HepG2 (cell line): ENCODE results near the gene CFAP73. TPM values are rescaled to one million over a fixed set of nuclear protein-coding genes. Genes with fewer than 3 reads are reported as not detected.
A peak's percentile ranks its signal among the peaks of the same experiment; 100 is the strongest.

Source experiments
- ATAC-seq: fragments of 200-7000 bp; cut with Tn5 transposase; 3 replicates; pipeline ENCODE4 v1.9.1; 2020; ENCODE audit warnings: mild to moderate bottlenecking, moderate library complexity
- BruUV-seq: library from RNA; stranded (reverse); fragments of 400-500 nt; replicated peaks from 2 replicates; lab custom pipeline; 2021; lab: Mats Ljungman, UMichigan
- CTCF ChIA-PET: fragments of 300-600 bp; formaldehyde crosslinking; extraction: SDS; loops from one replicate; lab custom pipeline; 2021; ENCODE audit warnings: low total read pairs, inconsistent platforms, low intra/inter-chr PET ratio; lab: Yijun Ruan, JAX
- POLR2A ChIA-PET: fragments of 350-600 bp; sonication (Branson Sonifier 250); formaldehyde crosslinking; loops from one replicate; lab custom pipeline; 2020; ENCODE audit warnings: antibody characterized with exemption, inconsistent platforms; lab: Yijun Ruan, JAX
- DNase-seq: peaks from one replicate; pipeline ENCODE4 v3.0.0-alpha.2; 2015; ENCODE audit warnings: low spot score
- FAIRE-seq: peaks from 3 replicates; lab custom pipeline; 2011; peaks lifted over from hg19 to GRCh38; lab: Jason Lieb, UNC
- H2AFZ ChIP-seq: one replicate; pipeline ENCODE4 v1.6.1; 2011; ENCODE audit warnings: low read length, inconsistent platforms
- H3K27ac ChIP-seq: fragments of 300-600 bp; 3 replicates; pipeline ENCODE4 v1.8.0; 2011; ENCODE audit warnings: mixed run types, mild to moderate bottlenecking, mixed read lengths, low read length, inconsistent platforms; ENCODE audit not compliant: insufficient read depth; ENCODE audit errors: extremely low read length
- H3K27me3 ChIP-seq, 2 experiments: fragments of 200-600 bp in 1 of 2; 2 replicates in 1 of 2; 3 replicates in 1 of 2; pipeline versions ENCODE4 v1.6.0 to v1.8.0; 2011; ENCODE audit warnings: low read length in 2 of 2, mild to moderate bottlenecking in 2 of 2, moderate library complexity in 2 of 2, inconsistent platforms in 1 of 2; ENCODE audit not compliant: insufficient read depth in 2 of 2, control insufficient read depth in 1 of 2
- H3K36me3 ChIP-seq, 2 experiments: fragments of 200-600 bp in 1 of 2; replicated peaks in 1 of 2; 2 replicates in 1 of 2; 3 replicates in 1 of 2; pipeline versions ENCODE4 v1.5.1 to v1.8.0; 2011; ENCODE audit warnings: low read length in 2 of 2, inconsistent platforms in 1 of 2; ENCODE audit not compliant: insufficient read depth in 2 of 2, control insufficient read depth in 1 of 2
- H3K4me1 ChIP-seq: 2 replicates; pipeline ENCODE4 v1.5.1; 2012; ENCODE audit warnings: low read length, inconsistent platforms; ENCODE audit not compliant: insufficient read depth
- H3K4me2 ChIP-seq: 2 replicates; pipeline ENCODE4 v1.6.0; 2011; ENCODE audit warnings: low read depth, low read length, inconsistent platforms
- H3K4me3 ChIP-seq, 3 experiments: fragments of 200-600 bp in 1 of 3; sonication (generic), shearing (Covaris generic) in 1 of 3; replicated peaks in 1 of 3; 2 replicates each; pipeline ENCODE4 v1.5.1; 2011 to 2016; ENCODE audit warnings: low read length in 3 of 3, inconsistent platforms in 2 of 3, low read depth in 2 of 3, mild to moderate bottlenecking in 2 of 3, control low read depth in 1 of 3, mixed read lengths in 1 of 3; ENCODE audit not compliant: insufficient read depth in 1 of 3
- H3K79me2 ChIP-seq: one replicate; pipeline ENCODE4 v1.6.1; 2011; ENCODE audit warnings: low read length, inconsistent platforms; ENCODE audit not compliant: insufficient read depth
- H3K9ac ChIP-seq: 2 replicates; pipeline ENCODE4 v1.6.0; 2011; ENCODE audit warnings: mild to moderate bottlenecking, low read depth, low read length, inconsistent platforms; ENCODE audit not compliant: insufficient read depth
- H3K9me3 ChIP-seq: 2 replicates; pipeline ENCODE4 v1.5.1; 2012; ENCODE audit warnings: mild to moderate bottlenecking, low read length
- H4K20me1 ChIP-seq: 2 replicates; pipeline ENCODE4 v1.6.0; 2011; ENCODE audit warnings: inconsistent platforms, mild to moderate bottlenecking, low read length, moderate library complexity; ENCODE audit not compliant: insufficient read depth
- AGO2 ChIP-seq: fragments of 200-400 bp; formaldehyde crosslinking; optimal IDR thresholded peaks from 2 replicates; pipeline ENCODE3; 2017; ENCODE audit warnings: mild to moderate bottlenecking, low read depth, low read length, moderate library complexity
- EZH2 ChIP-seq: conservative IDR thresholded peaks from 2 replicates; pipeline ENCODE4 v1.6.1; 2012; ENCODE audit warnings: mild to moderate bottlenecking, low read depth, low read length, moderate library complexity
- RBFOX2 ChIP-seq: fragments of 200-400 bp; formaldehyde crosslinking; IDR thresholded peaks from 2 replicates; pipeline ENCODE4 v1.6.1; 2017; ENCODE audit warnings: low read depth, mild to moderate bottlenecking, low read length
- WGBS: methylation state at CpG from one replicate; pipeline ENCODE4 v1.1.6; 2017; ENCODE audit warnings: low lambda C conversion rate; 5-methylcytosine and 5-hydroxymethylcytosine counted together
- in situ Hi-C: cut with HindIII; loops from 2 replicates; pipeline ENCODE4 v1.10.0; 2017; ENCODE audit warnings: low pct_unique_long_range_greater_than_20kb; ENCODE audit not compliant: extremely low pct_ligation_motif_present
- intact Hi-C: fragments of 100-400 bp; cut with micrococcal nuclease; formaldehyde crosslinking; loops from one replicate; pipeline ENCODE4 v1.10.0; 2022; ENCODE audit not compliant: unreplicated experiment
- polyA plus RNA-seq, 8 experiments: library from polyadenylated mRNA; depleted of rRNA in 3 of 8; stranded (reverse) in 7 of 8; unstranded in 1 of 8; fragments of >200 nt; fragmentation: Illumina TruSeq in 4 of 8; extraction: Trizol in 4 of 8; gene quantifications; 2 replicates each; pipeline versions ENCODE4 v1.2.1 to v1.2.3, GENCODE V29; 2011 to 2016; ENCODE audit warnings: low read depth in 4 of 8, missing spikeins in 1 of 8, mixed read lengths in 1 of 8; ENCODE audit not compliant: insufficient read depth in 1 of 8
- total RNA-seq, 5 experiments: library from RNA; depleted of rRNA; stranded (reverse); fragments of >200 nt; fragmentation: Illumina TruSeq; extraction: Trizol; gene quantifications; 2 replicates each; pipeline ENCODE4 v1.2.3, GENCODE V29; 2016; ENCODE audit warnings: low read depth in 1 of 5

Gene CFAP73
- total and polyA plus RNA-seq, 2 of the 13 experiments (the other 11 are each of a cell fraction or from before 2014, with no cell fraction given), result not detected

DNA sequence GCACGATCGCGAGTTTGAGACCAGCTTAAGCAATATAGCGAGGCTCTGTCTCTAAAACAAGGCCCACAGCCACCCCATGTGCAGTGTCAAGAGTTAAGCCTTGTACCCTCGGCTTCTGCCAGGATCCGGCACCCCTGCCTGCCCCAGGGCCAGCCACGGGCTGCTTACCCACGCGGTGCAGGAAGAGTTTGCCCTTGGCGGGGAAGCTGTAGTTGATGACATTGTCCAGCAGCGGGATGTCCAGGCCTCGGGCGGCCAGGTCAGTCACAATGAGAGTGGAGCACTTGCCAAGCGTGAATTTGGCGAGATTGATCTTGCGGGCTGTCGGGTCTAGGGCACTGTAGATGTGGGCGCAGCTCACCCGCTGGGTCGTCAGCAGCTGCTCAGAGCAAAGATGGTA lies 22.7 kb downstream of the CFAP73 start:
- Histone ChIP-seq H3K9ac (no peak overlapping the region), H3K36me3 (peaks cover 44 to 75% of the 10 kb centered on the region in 2 experiments), H3K4me2 (no peak overlapping the region), H2AFZ (no peak overlapping the region), H3K27me3 (no peaks in the 10 kb centered on the region), H3K4me3 (no peak overlapping the region), H4K20me1 (peaks cover 4% of the 10 kb centered on the region; the same call in 1 of the 2 replicates), H3K27ac (no peak overlapping the region), H3K79me2 (no peaks in the 10 kb centered on the region), H3K9me3 (no peaks in the 10 kb centered on the region), H3K4me1 (no peaks in the 10 kb centered on the region)
- no peak for FAIRE-seq
- no peak for ATAC-seq
- DNase-seq, result no peak
- POLR2A ChIA-PET, result no interaction called here
- TF ChIP-seq AGO2 (peak; percentile 30), EZH2 (no peak)
- in situ Hi-C loops, result no loop called here
- intact Hi-C loops, result no loop called here
- no TSS peak for BruUV-seq
- WGBS, result 98% methylated on average over 20 of the region's 20 CpGs
- CTCF ChIA-PET, result no interaction called here

DNA sequence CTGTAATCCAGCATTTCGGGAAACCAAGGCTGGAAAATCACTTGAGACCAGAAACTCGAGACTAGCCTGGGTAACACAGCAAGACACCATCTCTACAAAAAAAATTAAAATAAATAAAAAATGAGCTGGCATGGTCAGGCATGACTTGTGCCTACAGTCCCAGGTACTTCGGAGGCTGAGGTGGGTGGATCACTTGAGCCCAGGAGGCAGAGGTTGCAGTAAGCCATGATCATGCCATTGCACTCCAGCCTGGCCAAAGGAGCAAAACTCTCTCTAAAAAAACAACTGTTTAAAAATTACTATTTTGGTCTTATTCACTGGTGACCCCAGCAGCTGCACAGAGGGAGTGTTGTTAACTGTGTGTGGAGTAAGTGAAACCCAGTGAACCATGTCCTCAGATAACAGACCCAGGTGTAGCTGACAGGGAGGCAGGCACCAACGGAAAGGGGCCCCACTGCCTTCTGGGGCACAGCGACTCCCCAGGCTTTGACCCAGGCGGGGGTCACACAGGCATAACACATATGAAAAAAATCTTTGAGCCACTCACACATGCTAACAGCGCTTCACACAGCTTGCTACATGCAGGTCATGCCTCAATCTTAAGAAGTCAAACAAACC lies 23.7 kb downstream of the CFAP73 start:
- no peaks in the 10 kb centered on the region for H3K79me2 ChIP-seq
- H4K20me1 ChIP-seq, result peaks cover 4% of the 10 kb centered on the region; the same call in 1 of the 2 replicates
- no peak for DNase-seq
- no peaks in the 10 kb centered on the region for H3K27me3 ChIP-seq
- FAIRE-seq, result no peak
- no peak overlapping the region for H3K27ac ChIP-seq
- ChIA-PET POLR2A (no interaction called here), CTCF (interaction anchor here (2.3 kb wide), 1 partner anchor 124 kb away, joined by 20 read pairs; no protein-coding TSS in a partner anchor)
- H2AFZ ChIP-seq, result no peak overlapping the region
- BruUV-seq, result no TSS peak
- H3K9me3 ChIP-seq, result no peaks in the 10 kb centered on the region
- in situ Hi-C loops (no loop called here), intact Hi-C loops (no loop called here)
- 98% methylated on average over 7 of the region's 7 CpGs for WGBS
- H3K36me3 ChIP-seq, result peaks cover 48 to 77% of the 10 kb centered on the region in 2 experiments
- no peak overlapping the region for H3K9ac ChIP-seq
- no peak overlapping the region for H3K4me3 ChIP-seq
- no peak for ATAC-seq
- no peak overlapping the region for H3K4me2 ChIP-seq
- no peak for TF ChIP-seq RBFOX2
- no peaks in the 10 kb centered on the region for H3K4me1 ChIP-seq
